GM13977 (cell line): ENCODE results near the gene TPSAB1.
"Not testable (repeated sequence)": the region's sequence is repeated elsewhere in the genome, so short reads cannot be mapped to it uniquely, and the experiment has no call there.

Experiments
- DNase-seq: peaks from one replicate; pipeline ENCODE4 v3.0.0; 2012; ENCODE audit warnings: low spot score
- CTCF ChIP-seq: IDR thresholded peaks from 2 replicates; pipeline ENCODE4 v1.5.1; 2012; ENCODE audit warnings: mild to moderate bottlenecking, control low read depth; ENCODE audit not compliant: insufficient read depth; ENCODE audit errors: extremely low read depth, missing control alignments
- in situ Hi-C: fragments of 300-500 bp; cut with MboI; formaldehyde crosslinking; loops from one replicate; pipeline ENCODE4 v1.12.0; 2022; ENCODE audit warnings: low sequenced_read_pairs, low pct_unique_long_range_greater_than_20kb, mixed read lengths, inconsistent platforms; ENCODE audit not compliant: unreplicated experiment

Gene TPSAB1

GRCh38 chr16:1223355-1224214 lies 16.9 kb upstream of the TPSAB1 start:
- in situ Hi-C loops, result no loop called here
- no peak for TF ChIP-seq CTCF
- no peak for DNase-seq

GRCh38 chr16:1224558-1224957 lies 15.9 kb upstream of the TPSAB1 start:
- no peak for DNase-seq
- no peak for TF ChIP-seq CTCF
- in situ Hi-C loops, result no loop called here

GRCh38 chr16:1225051-1225451 lies 15.5 kb upstream of the TPSAB1 start, which contains the start of gene TPSG1:
Gene TPSG1 (minus strand): TSS chr16:1225268. CDS start chr16:1225252, 16 bp downstream.
- TF ChIP-seq CTCF, result no peak
- no peak for DNase-seq
- in situ Hi-C loops, result no loop called here

GRCh38 chr16:1225728-1226311 lies 14.7 kb upstream of the TPSAB1 start:
- DNase-seq, in situ Hi-C loops: not testable (repeated sequence)

- in situ Hi-C loops, DNase-seq: not testable (repeated sequence)
Measured at GRCh38 chr16:1226692-1227091, 13.8 kb upstream of the TPSAB1 start.

GRCh38 chr16:1228227-1228626 lies 12.3 kb upstream of the TPSAB1 start:
- in situ Hi-C loops, DNase-seq: not testable (repeated sequence)

- in situ Hi-C loops, result not testable (repeated sequence)
Measured at GRCh38 chr16:1229476-1229875, 11.0 kb upstream of the TPSAB1 start.

GRCh38 chr16:1230084-1230470 lies 10.4 kb upstream of the TPSAB1 start, which contains the start of gene TPSB2:
Gene TPSB2 (minus strand): TSS chr16:1230184. CDS start chr16:1229951, 233 bp downstream.
- DNase-seq, in situ Hi-C loops: not testable (repeated sequence)

More at GRCh38 chr16:1229476-1229875, 11.0 kb upstream of the TPSAB1 start:
- not testable (repeated sequence) for DNase-seq

- DNase-seq, in situ Hi-C loops: not testable (repeated sequence)
Measured at GRCh38 chr16:1230471-1231212, 9.9 kb upstream of the TPSAB1 start.

- in situ Hi-C loops, DNase-seq: not testable (repeated sequence)
Measured at GRCh38 chr16:1231301-1231700, 9.2 kb upstream of the TPSAB1 start.

- DNase-seq, in situ Hi-C loops: not testable (repeated sequence)
Measured at GRCh38 chr16:1232049-1232748, 8.3 kb upstream of the TPSAB1 start.

- DNase-seq, in situ Hi-C loops: not testable (repeated sequence)
Measured at GRCh38 chr16:1236659-1237058, 3.8 kb upstream of the TPSAB1 start.
